ENCODE results near the gene C1orf141. TPM values are rescaled to one million over a fixed set of nuclear protein-coding genes. Genes with fewer than 3 reads are reported as not detected.
A peak's percentile ranks its signal among the peaks of the same experiment; 100 is the strongest.

Gene C1orf141
- polyA plus RNA-seq, 1 donor from 2014 or later: not detected

DNA sequence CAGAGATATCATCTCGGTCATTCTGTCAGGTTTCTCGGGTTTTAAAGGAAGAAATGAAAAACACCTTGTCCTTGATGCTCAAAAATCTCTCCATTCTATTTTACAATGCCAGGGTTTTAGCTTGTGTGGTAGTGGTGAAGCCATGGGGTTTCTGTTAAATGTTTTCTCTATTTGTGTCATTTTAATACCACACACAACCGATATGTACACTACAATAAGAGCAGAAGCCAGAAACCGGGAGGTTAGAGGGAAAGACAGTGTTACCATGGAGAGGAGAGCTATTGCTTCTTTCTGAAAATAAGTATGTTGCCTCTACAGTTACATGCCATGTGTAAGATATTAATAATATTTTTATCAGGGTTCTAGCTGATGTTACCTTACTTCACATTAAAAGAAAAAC is 83.6 kb downstream of the C1orf141 start:
- peaks cover 2% of the 10 kb centered on the region for H3K36me3 Mint-ChIP-seq
- no peak overlapping the region for H3K4me3 Mint-ChIP-seq
- H3K9me3 Mint-ChIP-seq: no peaks in the 10 kb centered on the region
- H3K4me1 Mint-ChIP-seq: peaks cover 14 to 27% (median 17%) of the 10 kb centered on the region in 3 donors
- no peak overlapping the region for H3K27ac Mint-ChIP-seq
- no peaks in the 10 kb centered on the region for H3K27me3 Mint-ChIP-seq

DNA sequence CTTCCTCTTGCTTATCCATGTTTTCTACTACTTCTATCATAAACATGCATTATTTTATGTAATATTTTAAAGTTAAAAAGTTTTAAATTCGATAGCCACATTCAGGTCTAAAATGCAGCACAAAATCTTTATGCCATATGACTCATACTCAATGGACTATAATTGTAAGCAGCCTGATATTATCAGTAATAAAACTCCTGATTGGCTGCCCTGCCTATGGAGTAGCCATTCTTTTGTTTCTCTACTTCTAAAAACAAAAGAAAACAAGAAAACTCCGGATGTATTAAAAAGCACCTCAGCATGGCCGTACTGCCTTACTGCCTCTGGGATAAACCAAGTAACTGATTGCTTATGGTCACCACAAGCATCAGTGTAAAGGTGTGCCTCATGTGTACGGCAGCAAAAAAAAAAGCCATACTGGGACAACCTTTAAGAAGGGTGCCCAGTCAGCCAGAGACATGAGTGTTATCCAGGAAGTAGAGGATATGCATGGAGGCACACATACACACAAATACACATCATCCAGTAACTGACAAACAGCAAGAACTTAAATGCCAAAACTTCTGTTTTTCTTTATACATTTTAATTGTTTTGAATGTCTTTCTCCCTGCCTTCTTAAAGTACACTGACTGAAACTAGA is 90.0 kb downstream of the C1orf141 start:
- H3K27ac Mint-ChIP-seq: peak overlapping the region in 1 of 3 donors; percentile 5
- peaks cover 9 to 11% (median 10%) of the 10 kb centered on the region in 3 donors for H3K4me1 Mint-ChIP-seq
- peak overlapping the region in 1 of 4 donors; percentile 8 for H3K4me3 Mint-ChIP-seq
- no peaks in the 10 kb centered on the region for H3K9me3 Mint-ChIP-seq
- H3K36me3 Mint-ChIP-seq: peaks cover 12% of the 10 kb centered on the region
- no peaks in the 10 kb centered on the region for H3K27me3 Mint-ChIP-seq

DNA sequence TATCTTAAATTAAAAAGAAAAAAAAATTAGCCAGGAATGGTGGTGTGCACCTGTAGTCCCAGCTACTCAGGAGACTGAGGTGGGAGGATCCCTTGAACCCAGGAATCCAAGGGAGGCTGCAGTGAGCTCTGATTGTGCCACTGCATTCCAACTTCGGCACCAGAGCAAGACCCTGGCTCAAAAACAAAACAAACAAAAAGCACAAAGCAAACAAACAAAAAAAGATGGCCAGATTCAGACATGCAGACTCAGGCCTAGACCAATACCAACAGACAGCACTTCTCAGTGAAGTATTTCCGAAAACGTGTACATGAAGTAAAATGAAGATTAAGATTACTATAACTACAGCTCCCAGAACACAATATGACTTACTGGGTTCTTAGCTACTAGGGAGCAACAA is 91.4 kb downstream of the C1orf141 start:
- Mint-ChIP-seq H3K9me3 (no peaks in the 10 kb centered on the region), H3K27ac (no peak overlapping the region), H3K4me3 (no peak overlapping the region), H3K36me3 (peaks cover 17% of the 10 kb centered on the region), H3K4me1 (peaks cover 9 to 11% (median 10%) of the 10 kb centered on the region in 3 donors), H3K27me3 (no peaks in the 10 kb centered on the region)

Other genes starting within 250 kb of the C1orf141 start
- 0.48 TPM for gene DNAI4, start 210.1 kb downstream of the C1orf141 start, polyA plus RNA-seq
- 34.6 TPM for gene MIER1, start 210.0 kb downstream of the C1orf141 start, polyA plus RNA-seq
- gene SLC35D1, start 80.8 kb downstream of the C1orf141 start, polyA plus RNA-seq: 3.2 TPM
- not detected for gene IL23R, start 31.5 kb upstream of the C1orf141 start, polyA plus RNA-seq
- 0.53 TPM for gene IL12RB2, start 172.9 kb upstream of the C1orf141 start, polyA plus RNA-seq

All from IgD-negative memory B cell (primary cell).